GM21717 (cell line): ENCODE data around the gene HYAL2.
A peak's percentile ranks its signal among the peaks of the same experiment; 100 is the strongest.
"Not testable (repeated sequence)": the region's sequence is repeated elsewhere in the genome, so short reads cannot be mapped to it uniquely, and the experiment has no call there.

Experiments
- ATAC-seq: cut with Tn5 transposase; IDR thresholded peaks from one replicate; pipeline ENCODE4 v1.9.1; 2021; ENCODE audit warnings: mild to moderate bottlenecking, moderate library complexity; ENCODE audit not compliant: unreplicated experiment

HYAL2 gene

GRCh38 chr3:50314816-50315215 lies 7.7 kb downstream of the HYAL2 start:
- ATAC-seq = no peak

GRCh38 chr3:50314342-50314741 lies 8.2 kb downstream of the HYAL2 start:
- no peak for ATAC-seq

GRCh38 chr3:50312041-50312440 lies 10.5 kb downstream of the HYAL2 start:
- not testable (repeated sequence) for ATAC-seq

- ATAC-seq = no peak
Observed at GRCh38 chr3:50304601-50305000, 17.9 kb downstream of the HYAL2 start.

GRCh38 chr3:50303013-50303815 lies 19.3 kb downstream of the HYAL2 start, which contains the start of gene HYAL1:
Gene HYAL1 (minus strand): TSS chr3:50303574. CDS start chr3:50302956, 618 bp downstream.
- no peak for ATAC-seq

GRCh38 chr3:50302095-50303012 lies 20.2 kb downstream of the HYAL2 start:
- no peak for ATAC-seq

- ATAC-seq = no peak
Observed at GRCh38 chr3:50300681-50301254, 21.8 kb downstream of the HYAL2 start.

GRCh38 chr3:50299929-50300680 lies 22.4 kb downstream of the HYAL2 start:
- no peak for ATAC-seq

- ATAC-seq = no peak
Observed at GRCh38 chr3:50299638-50299928, 23.0 kb downstream of the HYAL2 start.

- peak; percentile 72 for ATAC-seq
Observed at GRCh38 chr3:50298836-50299637, 23.5 kb downstream of the HYAL2 start, which contains the start of the genes HYAL3 and NAA80. Gene HYAL3 (minus strand): TSS chr3:50299405. CDS start chr3:50295602, 3,803 bp downstream. Gene NAA80 (minus strand): TSS chr3:50299405. CDS start chr3:50297463, 1,942 bp downstream.

- no peak for ATAC-seq
Observed at GRCh38 chr3:50297896-50298725, 24.4 kb downstream of the HYAL2 start.

GRCh38 chr3:50297384-50297775 lies 25.2 kb downstream of the HYAL2 start:
- no peak for ATAC-seq

- ATAC-seq = no peak
Observed at GRCh38 chr3:50296721-50297383, 25.7 kb downstream of the HYAL2 start.

GRCh38 chr3:50295553-50296431 lies 26.8 kb downstream of the HYAL2 start:
- ATAC-seq = no peak

- no peak for ATAC-seq
Observed at GRCh38 chr3:50294492-50295403, 27.8 kb downstream of the HYAL2 start.

- ATAC-seq = no peak
Observed at GRCh38 chr3:50294089-50294488, 28.5 kb downstream of the HYAL2 start.
